D721Med (cell line): ENCODE measurements around the gene CDC42BPG.
A peak's percentile ranks its signal among the peaks of the same experiment; 100 is the strongest.

Experiments
- DNase-seq: peaks from one replicate; pipeline ENCODE4 v3.0.0; 2011; ENCODE audit warnings: low spot score; ENCODE audit not compliant: insufficient read length
- FAIRE-seq: peaks from 2 replicates; lab custom pipeline; 2011; peaks lifted over from hg19 to GRCh38; lab: Jason Lieb, UNC
- CTCF ChIP-seq: IDR thresholded peaks from 2 replicates; pipeline ENCODE4 v1.5.1; 2012; ENCODE audit warnings: mild to moderate bottlenecking, control low read depth; ENCODE audit not compliant: insufficient read depth; ENCODE audit errors: missing control alignments

Gene CDC42BPG

GRCh38 chr11:64805481-64805880, 39.0 kb downstream of the CDC42BPG start:
- no peak for TF ChIP-seq CTCF
- DNase-seq (no peak), FAIRE-seq (no peak)

GRCh38 chr11:64804346-64805210, 39.9 kb downstream of the CDC42BPG start:
- DNase-seq: no peak
- no peak for FAIRE-seq
- no peak for TF ChIP-seq CTCF

GRCh38 chr11:64803846-64804345, 40.6 kb downstream of the CDC42BPG start:
- DNase-seq (no peak), FAIRE-seq (no peak)
- TF ChIP-seq CTCF: no peak

- peak; percentile 94 for DNase-seq
- peak; percentile 6 for TF ChIP-seq CTCF
- FAIRE-seq: no peak
Measured at GRCh38 chr11:64803158-64803845, 41.2 kb downstream of the CDC42BPG start, which contains the start of gene MAP4K2. Gene MAP4K2 (minus strand): TSS chr11:64803214. CDS start chr11:64803149, 65 bp downstream.

- no peak for DNase-seq
- no peak for FAIRE-seq
- no peak for TF ChIP-seq CTCF
Measured at GRCh38 chr11:64802370-64803157, 41.9 kb downstream of the CDC42BPG start.

- no peak for FAIRE-seq
- TF ChIP-seq CTCF: no peak
- no peak for DNase-seq
Measured at GRCh38 chr11:64801561-64802369, 42.7 kb downstream of the CDC42BPG start.
